Activated CD8-positive, alpha-beta T cell treated with anti-CD3 and anti-CD28 coated beads, Interleukin-2, amount 10 ng/mL, durations not matched to agents 7 days and 5 days (primary cell): ENCODE measurements around the gene TMEM8B. TPM values are rescaled to one million over a fixed set of nuclear protein-coding genes. Genes with fewer than 3 reads are reported as not detected.

ENCODE experiments used
- ATAC-seq: fragments of 150-1000 bp; cut with Tn5 transposase; one replicate; pipeline ENCODE4 v1.10.0; 2021; ENCODE audit warnings: moderate library complexity
- CTCF ChIA-PET: fragments of 350-600 bp; sonication (Branson Sonifier 250); formaldehyde crosslinking; loops from one replicate; lab custom pipeline; 2021; ENCODE audit warnings: antibody characterized with exemption; lab: Charles Lee
- POLR2A ChIA-PET: fragments of 350-600 bp; sonication (Branson Sonifier 250); formaldehyde crosslinking; loops from one replicate; lab custom pipeline; 2021; ENCODE audit warnings: antibody characterized with exemption; lab: Charles Lee
- DNase-seq: peaks from one replicate; pipeline ENCODE4 v3.0.0-alpha.2; 2020
- H3K27ac Mint-ChIP-seq: one replicate; pipeline ENCODE4 v1.8.0; 2021; ENCODE audit warnings: mild to moderate bottlenecking, mixed read lengths
- H3K27me3 Mint-ChIP-seq: one replicate; pipeline ENCODE4 v1.8.0; 2021; ENCODE audit warnings: low read depth, mixed read lengths
- H3K36me3 Mint-ChIP-seq: one replicate; pipeline ENCODE4 v1.8.0; 2021; ENCODE audit warnings: low read depth, mixed read lengths
- H3K4me1 Mint-ChIP-seq: one replicate; pipeline ENCODE4 v1.8.0; 2021; ENCODE audit warnings: low read depth, mixed read lengths
- H3K4me3 Mint-ChIP-seq: one replicate; pipeline ENCODE4 v1.8.0; 2021; ENCODE audit warnings: mild to moderate bottlenecking, mixed read lengths
- H3K9me3 Mint-ChIP-seq: one replicate; pipeline ENCODE4 v1.8.0; 2022; ENCODE audit warnings: mixed read lengths; ENCODE audit not compliant: insufficient read depth
- total RNA-seq, 2 experiments: library from RNA; stranded (reverse); gene quantifications; one replicate each; pipeline ENCODE4 v1.2.3, GENCODE V29; 2021

Gene TMEM8B
- total RNA-seq, 2 experiments from 2014 or later = 1.6 to 2.3 TPM

- peaks cover 51% of the 10 kb centered on the region for H3K4me1 Mint-ChIP-seq
- H3K36me3 Mint-ChIP-seq = peaks cover 20% of the 10 kb centered on the region
- H3K27me3 Mint-ChIP-seq = peaks cover 4% of the 10 kb centered on the region
- H3K9me3 Mint-ChIP-seq = no peaks in the 10 kb centered on the region
- DNase-seq (peak; percentile 99), ATAC-seq (peak; percentile 69)
- H3K27ac Mint-ChIP-seq = peak within 1 kb of the TSS; percentile 96
- ChIA-PET POLR2A (interaction anchor here (0.6 to 2.3 kb wide), 12 partner anchors 9 to 676 kb away, joined by 3 to 6 read pairs (median 4); partner anchors contain the start of genes CCDC107, CREB3, FAM221B and GBA2), CTCF (interaction anchor here (0.6 to 4.1 kb wide), 19 partner anchors 13 to 154 kb away, joined by 3 to 42 read pairs (median 3); partner anchors contain the start of genes CCDC107, CREB3, FAM221B and RMRP)
- peak within 1 kb of the TSS; percentile 77 for H3K4me3 Mint-ChIP-seq
Observed at GRCh38 chr9:35812025-35812602, 16.9 kb upstream of the TMEM8B start, which contains the start of gene SPAG8. Gene SPAG8, minus strand, starts transcription at chr9:35812262. Its CDS starts 115 bp downstream, at chr9:35812147.

- CTCF ChIA-PET = interaction anchor here (0.7 to 4.1 kb wide), 16 partner anchors 9 to 167 kb away, joined by 3 to 42 read pairs (median 6); partner anchors contain the start of genes CREB3, FAM221B, TLN1 and TMEM8B
- no peak for ATAC-seq
- peaks cover 14% of the 10 kb centered on the region for H3K27me3 Mint-ChIP-seq
- H3K4me1 Mint-ChIP-seq = peaks cover 51% of the 10 kb centered on the region
- POLR2A ChIA-PET = interaction anchor here (1.0 to 1.5 kb wide), 6 partner anchors 12 to 82 kb away, joined by 3 to 6 read pairs (median 4); partner anchors contain the start of genes FAM221B, GBA2, RGP1 and TLN1
- H3K4me3 Mint-ChIP-seq = peak overlapping the region; percentile 91
- peaks cover 20% of the 10 kb centered on the region for H3K36me3 Mint-ChIP-seq
- DNase-seq = no peak
- H3K27ac Mint-ChIP-seq = peak overlapping the region; percentile 43
- no peaks in the 10 kb centered on the region for H3K9me3 Mint-ChIP-seq
Observed at GRCh38 chr9:35813434-35814105, 15.5 kb upstream of the TMEM8B start.

GRCh38 chr9:35814106-35814840 lies 14.8 kb upstream of the TMEM8B start:
- Mint-ChIP-seq H3K36me3 (peaks cover 20% of the 10 kb centered on the region), H3K27me3 (peaks cover 14% of the 10 kb centered on the region), H3K27ac (peak overlapping the region; percentile 95), H3K4me3 (peak overlapping the region; percentile 91), H3K9me3 (no peaks in the 10 kb centered on the region), H3K4me1 (peaks cover 51% of the 10 kb centered on the region)
- ChIA-PET POLR2A (interaction anchor here (0.9 to 1.5 kb wide), 5 partner anchors 8 to 83 kb away, joined by 3 to 6 read pairs (median 4); partner anchors contain the start of genes FAM221B, GBA2, RGP1 and TLN1), CTCF (interaction anchor here (0.7 to 4.1 kb wide), 15 partner anchors 9 to 167 kb away, joined by 3 to 33 read pairs (median 6); partner anchors contain the start of genes CREB3, FAM221B, TLN1 and TMEM8B)
- DNase-seq = peak; percentile 73
- peak; percentile 12 for ATAC-seq

- DNase-seq (peak; percentile 100), ATAC-seq (peak; percentile 82)
- CTCF ChIA-PET = interaction anchor here (1.2 to 4.1 kb wide), 13 partner anchors 8 to 119 kb away, joined by 3 to 33 read pairs (median 7); partner anchors contain the start of genes CREB3, FAM221B, TLN1 and TMEM8B
- POLR2A ChIA-PET = interaction anchor here (0.9 to 1.5 kb wide), 5 partner anchors 9 to 83 kb away, joined by 3 to 6 read pairs (median 4); partner anchors contain the start of genes FAM221B, GBA2, RGP1 and TLN1
- no peaks in the 10 kb centered on the region for H3K9me3 Mint-ChIP-seq
- peak within 1 kb of the TSS; percentile 91 for H3K4me3 Mint-ChIP-seq
- H3K36me3 Mint-ChIP-seq = peaks cover 17% of the 10 kb centered on the region
- peaks cover 14% of the 10 kb centered on the region for H3K27me3 Mint-ChIP-seq
- H3K4me1 Mint-ChIP-seq = peaks cover 47% of the 10 kb centered on the region
- peak within 1 kb of the TSS; percentile 95 for H3K27ac Mint-ChIP-seq
Observed at GRCh38 chr9:35814841-35815543, 14.0 kb upstream of the TMEM8B start, which contains the start of gene HINT2. Gene HINT2, minus strand, starts transcription at chr9:35815042. Its CDS starts 63 bp downstream, at chr9:35814979.

- ChIA-PET CTCF (interaction anchor here (0.9 to 1.4 kb wide), 2 partner anchors 9 to 65 kb away, joined by 3 to 9 read pairs; no protein-coding TSS in a partner anchor), POLR2A (no interaction called here)
- H3K9me3 Mint-ChIP-seq = no peaks in the 10 kb centered on the region
- ATAC-seq = no peak
- peak overlapping the region; percentile 91 for H3K4me3 Mint-ChIP-seq
- DNase-seq = no peak
- peaks cover 13% of the 10 kb centered on the region for H3K36me3 Mint-ChIP-seq
- peaks cover 17% of the 10 kb centered on the region for H3K27me3 Mint-ChIP-seq
- no peak overlapping the region for H3K27ac Mint-ChIP-seq
- peaks cover 30% of the 10 kb centered on the region for H3K4me1 Mint-ChIP-seq
Observed at GRCh38 chr9:35816708-35817107, 12.3 kb upstream of the TMEM8B start.

- Mint-ChIP-seq H3K9me3 (no peaks in the 10 kb centered on the region), H3K4me1 (peaks cover 14% of the 10 kb centered on the region), H3K27ac (no peak overlapping the region), H3K36me3 (peaks cover 3% of the 10 kb centered on the region), H3K27me3 (peaks cover 22% of the 10 kb centered on the region), H3K4me3 (no peak overlapping the region)
- ChIA-PET POLR2A (no interaction called here), CTCF (interaction anchor here (1.0 kb wide), 1 partner anchor 28 kb away, joined by 4 read pairs; no protein-coding TSS in a partner anchor)
- ATAC-seq = no peak
- no peak for DNase-seq
Observed at GRCh38 chr9:35818341-35818740, 10.7 kb upstream of the TMEM8B start.

- H3K9me3 Mint-ChIP-seq = no peaks in the 10 kb centered on the region
- peaks cover 3% of the 10 kb centered on the region for H3K4me1 Mint-ChIP-seq
- peaks cover 22% of the 10 kb centered on the region for H3K27me3 Mint-ChIP-seq
- no peak overlapping the region for H3K27ac Mint-ChIP-seq
- DNase-seq (no peak), ATAC-seq (no peak)
- peaks cover 3% of the 10 kb centered on the region for H3K36me3 Mint-ChIP-seq
- ChIA-PET POLR2A (interaction anchor here (1.5 kb wide), 1 partner anchor 8 kb away, joined by 3 read pairs; the partner anchor contains the start of gene SPAG8), CTCF (interaction anchor here (1.3 to 3.6 kb wide), 3 partner anchors 30 to 64 kb away, joined by 3 to 15 read pairs (median 4); no protein-coding TSS in a partner anchor)
- no peak overlapping the region for H3K4me3 Mint-ChIP-seq
Observed at GRCh38 chr9:35820076-35820475, 9.0 kb upstream of the TMEM8B start.

- DNase-seq (no peak), ATAC-seq (no peak)
- ChIA-PET POLR2A (interaction anchor here (1.4 kb wide), 1 partner anchor 11 kb away, joined by 5 read pairs; the partner anchor contains the start of gene SPAG8), CTCF (interaction anchor here (1.2 to 3.6 kb wide), 4 partner anchors 9 to 60 kb away, joined by 4 to 15 read pairs (median 5); no protein-coding TSS in a partner anchor)
- Mint-ChIP-seq H3K27ac (no peak overlapping the region), H3K27me3 (peaks cover 18% of the 10 kb centered on the region), H3K9me3 (no peaks in the 10 kb centered on the region), H3K36me3 (no peaks in the 10 kb centered on the region), H3K4me1 (peaks cover 12% of the 10 kb centered on the region), H3K4me3 (no peak overlapping the region)
Observed at GRCh38 chr9:35822926-35823325, 6.1 kb upstream of the TMEM8B start.

- ATAC-seq = peak; percentile 29
- Mint-ChIP-seq H3K27me3 (peaks cover 14% of the 10 kb centered on the region), H3K4me1 (peaks cover 27% of the 10 kb centered on the region), H3K27ac (no peak overlapping the region), H3K36me3 (no peaks in the 10 kb centered on the region), H3K9me3 (no peaks in the 10 kb centered on the region), H3K4me3 (no peak overlapping the region)
- ChIA-PET POLR2A (interaction anchor here (0.9 kb wide), 1 partner anchor 13 kb away, joined by 3 read pairs; no protein-coding TSS in a partner anchor), CTCF (interaction anchor here (0.6 to 4.3 kb wide), 46 partner anchors 10 to 210 kb away, joined by 3 to 64 read pairs (median 5); partner anchors contain the start of genes CCDC107, HINT2, RMRP and SPAG8)
- peak; percentile 58 for DNase-seq
Observed at GRCh38 chr9:35826071-35826701, 2.8 kb upstream of the TMEM8B start.
